H1 (cell line): ENCODE data around the gene HSPA12A. TPM values are rescaled to one million over a fixed set of nuclear protein-coding genes. Genes with fewer than 3 reads are reported as not detected.

ENCODE experiments used
- CTCF ChIA-PET: fragments of 300-600 bp; sonication (Branson Sonifier 250); formaldehyde crosslinking; loops from one replicate; lab custom pipeline; 2021; ENCODE audit not compliant: partially characterized antibody; lab: Charles Lee
- POLR2A ChIA-PET: fragments of 300-600 bp; sonication (Branson Sonifier 250); formaldehyde crosslinking; loops from one replicate; lab custom pipeline; 2021; ENCODE audit warnings: inconsistent platforms; ENCODE audit not compliant: partially characterized antibody; lab: Charles Lee
- DNase-seq, 2 experiments: peaks; one replicate each; pipeline versions ENCODE4 v3.0.0 to v3.0.0-alpha.2; 2010 to 2022; ENCODE audit warnings: low spot score in 2 of 2, low read depth in 1 of 2, mixed read lengths in 1 of 2
- FAIRE-seq: peaks from 2 replicates; lab custom pipeline; 2011; peaks lifted over from hg19 to GRCh38; lab: Jason Lieb, UNC
- H2AFZ ChIP-seq: 2 replicates; pipeline ENCODE4 v1.8.1; 2012; ENCODE audit warnings: low read length, inconsistent platforms
- H2AK5ac ChIP-seq: 2 replicates; pipeline ENCODE4 v1.6.1; 2013; ENCODE audit warnings: low read depth, low read length
- H2BK120ac ChIP-seq: replicated peaks from 2 replicates; pipeline ENCODE3; 2013; ENCODE audit warnings: low read depth, low read length, inconsistent platforms
- H2BK12ac ChIP-seq: 2 replicates; pipeline ENCODE4 v1.6.1; 2013; ENCODE audit warnings: low read depth, low read length
- H2BK15ac ChIP-seq: 2 replicates; pipeline ENCODE4 v1.6.1; 2013; ENCODE audit warnings: low read length
- H2BK20ac ChIP-seq: 2 replicates; pipeline ENCODE4 v1.6.1; 2013; ENCODE audit warnings: low read length
- H2BK5ac ChIP-seq: 2 replicates; pipeline ENCODE4 v1.6.1; 2013; ENCODE audit warnings: low read depth, low read length
- H3K14ac ChIP-seq: 2 replicates; pipeline ENCODE4 v1.6.1; 2013; ENCODE audit warnings: inconsistent platforms; ENCODE audit not compliant: insufficient read length
- H3K18ac ChIP-seq: 2 replicates; pipeline ENCODE4 v1.6.1; 2013; ENCODE audit warnings: low read length; ENCODE audit errors: extremely low read depth
- H3K23ac ChIP-seq: 2 replicates; pipeline ENCODE4 v1.6.1; 2013; ENCODE audit warnings: inconsistent platforms; ENCODE audit not compliant: insufficient read length
- H3K23me2 ChIP-seq: 2 replicates; pipeline ENCODE4 v1.6.1; 2013; ENCODE audit warnings: low read depth, low read length
- H3K27ac ChIP-seq: 2 replicates; pipeline ENCODE4 v1.6.1; 2011; ENCODE audit warnings: low read depth, low read length, inconsistent platforms
- H3K27me3 ChIP-seq, 4 experiments: replicated peaks in 1 of 4; 1 replicate in 1 of 4; 2 replicates in 3 of 4; pipeline versions ENCODE4 v1.6.1 to v1.8.1; 2011 to 2013; ENCODE audit warnings: low read length in 3 of 4, mild to moderate bottlenecking in 3 of 4, inconsistent platforms in 2 of 4, mixed read lengths in 2 of 4, moderate library complexity in 1 of 4; ENCODE audit not compliant: control insufficient read depth in 3 of 4, insufficient read depth in 3 of 4; ENCODE audit errors: extremely low read depth in 1 of 4
- H3K36me3 ChIP-seq, 4 experiments: 2 replicates each; pipeline versions ENCODE4 v1.6.1 to v1.8.1; 2011 to 2013; ENCODE audit warnings: mild to moderate bottlenecking in 4 of 4, low read length in 3 of 4, moderate library complexity in 2 of 4, control low read depth in 1 of 4, inconsistent platforms in 1 of 4; ENCODE audit not compliant: insufficient read depth in 4 of 4, control insufficient read depth in 2 of 4
- H3K4ac ChIP-seq: replicated peaks from 2 replicates; pipeline ENCODE3; 2013; ENCODE audit warnings: low read length, low read depth, mixed read lengths, inconsistent platforms; ENCODE audit not compliant: insufficient read length
- H3K4me1 ChIP-seq, 4 experiments: replicated peaks in 1 of 4; 1 replicate in 1 of 4; 2 replicates in 3 of 4; pipeline versions ENCODE4 v1.6.1 to v1.8.1; 2011 to 2013; ENCODE audit warnings: low read length in 3 of 4, inconsistent platforms in 2 of 4, mixed read lengths in 1 of 4; ENCODE audit not compliant: insufficient read depth in 4 of 4, control insufficient read depth in 3 of 4
- H3K4me2 ChIP-seq, 2 experiments: 2 replicates each; pipeline versions ENCODE4 v1.6.1 to v1.8.1; 2011 to 2013; ENCODE audit warnings: low read depth in 2 of 2, low read length in 2 of 2, control low read depth in 1 of 2, inconsistent platforms in 1 of 2, mild to moderate bottlenecking in 1 of 2; ENCODE audit not compliant: insufficient read depth in 1 of 2
- H3K4me3 ChIP-seq, 4 experiments: fragments of 200-600, 300-600 bp in 1 of 4; sonication (generic), shearing (Covaris generic), sonication (Bioruptor Twin) in 1 of 4; 2 replicates each; pipeline versions ENCODE4 v1.5.1 to v1.8.1; 2011 to 2016; ENCODE audit warnings: low read length in 4 of 4, low read depth in 3 of 4, control low read depth in 2 of 4, inconsistent platforms in 2 of 4, mild to moderate bottlenecking in 2 of 4, mixed read lengths in 1 of 4, moderate library complexity in 1 of 4; ENCODE audit not compliant: insufficient read depth in 2 of 4; ENCODE audit errors: extremely low read depth in 1 of 4
- H3K56ac ChIP-seq: replicated peaks from 2 replicates; pipeline ENCODE3; 2013; ENCODE audit warnings: low read depth, mild to moderate bottlenecking, mixed read lengths, low read length, inconsistent platforms; ENCODE audit not compliant: insufficient read length
- H3K79me1 ChIP-seq: 2 replicates; pipeline ENCODE4 v1.6.1; 2013; ENCODE audit warnings: low read depth, low read length, control low read depth
- H3K79me2 ChIP-seq, 2 experiments: 2 replicates each; pipeline versions ENCODE4 v1.6.1 to v1.8.1; 2012 to 2013; ENCODE audit warnings: low read length in 2 of 2, mild to moderate bottlenecking in 2 of 2, inconsistent platforms in 1 of 2; ENCODE audit not compliant: insufficient read depth in 2 of 2, control insufficient read depth in 1 of 2
- H3K9ac ChIP-seq, 4 experiments: replicated peaks in 1 of 4; 1 replicate in 1 of 4; 2 replicates in 3 of 4; pipeline versions ENCODE4 v1.6.1 to v1.8.1; 2011 to 2013; ENCODE audit warnings: low read depth in 3 of 4, low read length in 3 of 4, control low read depth in 2 of 4, mild to moderate bottlenecking in 2 of 4, moderate library complexity in 2 of 4, inconsistent platforms in 1 of 4; ENCODE audit errors: extremely low read depth in 1 of 4
- H3K9me3 ChIP-seq, 2 experiments: 2 replicates each; pipeline versions ENCODE4 v1.6.1 to v1.8.1; 2012 to 2013; ENCODE audit warnings: mild to moderate bottlenecking in 2 of 2, moderate library complexity in 2 of 2, control low read depth in 1 of 2, inconsistent platforms in 1 of 2, low read depth in 1 of 2, low read length in 1 of 2, mixed read lengths in 1 of 2; ENCODE audit not compliant: insufficient read depth in 2 of 2
- H4K20me1 ChIP-seq, 2 experiments: replicated peaks in 1 of 2; 2 replicates each; pipeline versions ENCODE3 to v1.8.1; 2011 to 2013; ENCODE audit warnings: inconsistent platforms in 2 of 2, low read length in 2 of 2, mild to moderate bottlenecking in 1 of 2; ENCODE audit not compliant: insufficient read depth in 2 of 2, control insufficient read depth in 1 of 2
- H4K5ac ChIP-seq: 2 replicates; pipeline ENCODE4 v1.6.1; 2013; ENCODE audit warnings: low read length, low read depth, mixed read lengths, inconsistent platforms; ENCODE audit not compliant: insufficient read length
- H4K8ac ChIP-seq: 2 replicates; pipeline ENCODE4 v1.8.0; 2013; ENCODE audit warnings: mild to moderate bottlenecking, moderate library complexity, low read length, inconsistent platforms; ENCODE audit not compliant: insufficient read depth; ENCODE audit errors: extremely low read depth
- H4K91ac ChIP-seq: replicated peaks from 2 replicates; pipeline ENCODE3; 2013; ENCODE audit warnings: low read length, mixed read lengths, inconsistent platforms; ENCODE audit not compliant: insufficient read length
- CTCF ChIP-seq, 3 experiments: IDR thresholded peaks; 1 replicate in 2 of 3; 2 replicates in 1 of 3; pipeline versions ENCODE4 v1.5.1 to v1.6.1; 2011; ENCODE audit warnings: low read length in 3 of 3, mild to moderate bottlenecking in 3 of 3, inconsistent platforms in 2 of 3, low read depth in 1 of 3, moderate library complexity in 1 of 3; ENCODE audit not compliant: insufficient read depth in 1 of 3; ENCODE audit errors: control extremely low read depth in 1 of 3
- KDM4A ChIP-seq: IDR thresholded peaks from one replicate; pipeline ENCODE4 v1.7.1; 2012; ENCODE audit warnings: low read depth, mild to moderate bottlenecking, moderate library complexity, low read length, inconsistent platforms; ENCODE audit not compliant: severe bottlenecking
- NANOG ChIP-seq: IDR thresholded peaks from 2 replicates; pipeline ENCODE4 v1.6.1; 2011; ENCODE audit warnings: low read length, low read depth, mild to moderate bottlenecking, inconsistent platforms; ENCODE audit not compliant: insufficient read depth, poor library complexity, severe bottlenecking
- WGBS, 2 experiments: shearing (Covaris generic) in 1 of 2; methylation state at CpG; one replicate each; pipeline versions ENCODE4 v1.1.6 to v1.1.7; 2013 to 2015; ENCODE audit warnings: low lambda C conversion rate in 2 of 2, mixed read lengths in 2 of 2, inconsistent platforms in 1 of 2, low coverage in 1 of 2, missing lambda C conversion rate in 1 of 2; ENCODE audit not compliant: insufficient replicate concordance in 2 of 2, insufficient coverage in 1 of 2, insufficient read length in 1 of 2; ENCODE audit errors: extremely low coverage in 1 of 2, missing lambda C conversion rate in 1 of 2; 5-methylcytosine and 5-hydroxymethylcytosine counted together
- polyA plus RNA-seq, 7 experiments: library from polyadenylated mRNA; depleted of rRNA in 3 of 7; stranded (reverse) in 5 of 7; unstranded in 2 of 7; fragments of >200 nt in 5 of 7; fragments of 200-250 nt in 2 of 7; gene quantifications; 1 replicate in 5 of 7; 2 replicates in 1 of 7; 4 replicates in 1 of 7; pipeline versions ENCODE4 v1.2.1 to v1.2.3, GENCODE V29; 2011 to 2013; ENCODE audit warnings: missing spikeins in 2 of 7, mixed read lengths in 2 of 7
- total RNA-seq: library from RNA; stranded (reverse); fragmentation: NEBNext Ultra II Directional; extraction: Animal tissue kit (Norgen Biotek cat#: 25700); gene quantifications from 2 replicates; pipeline ENCODE4 v1.2.1, GENCODE V29; 2021

HSPA12A gene
- total and polyA plus RNA-seq, 2 of the 8 experiments (the other 6 are each of a cell fraction or from before 2014, with no cell fraction given), result 3.1 to 6.9 TPM

GRCh38 chr10:116708391-116708821 lies 34.0 kb downstream of the HSPA12A start:
- Histone ChIP-seq H3K18ac (no peak overlapping the region), H3K23ac (no peak overlapping the region), H4K91ac (no peak overlapping the region), H3K9ac (no peak overlapping the region), H3K9me3 (no peaks in the 10 kb centered on the region), H4K20me1 (no peaks in the 10 kb centered on the region), H3K4me3 (no peak overlapping the region), H3K23me2 (no peaks in the 10 kb centered on the region), H4K8ac (no peak overlapping the region), H3K4me2 (no peak overlapping the region), H3K27me3 (no peaks in the 10 kb centered on the region), H4K5ac (no peak overlapping the region), H2BK5ac (no peak overlapping the region), H3K36me3 (no peaks in the 10 kb centered on the region), H3K4me1 (peaks cover 4 to 14% (median 10%) of the 10 kb centered on the region in 4 experiments), H3K79me2 (no peaks in the 10 kb centered on the region), H2BK12ac (no peak overlapping the region), H2BK20ac (0 out of 2 replicates have a peak overlapping the region, but pooled peaks have one; percentile 88), H2BK15ac (no peak overlapping the region), H3K27ac (no peak overlapping the region), H2AFZ (no peak overlapping the region), H3K14ac (no peak overlapping the region), H3K56ac (no peak overlapping the region), H2AK5ac (no peak overlapping the region), H3K4ac (no peak overlapping the region), H3K79me1 (no peaks in the 10 kb centered on the region), H2BK120ac (no peak overlapping the region)
- CTCF ChIA-PET, result no interaction called here
- DNase-seq (no peak), FAIRE-seq (no peak)
- TF ChIP-seq CTCF (IDR thresholded peaks at IDR 0.05; ENCODE audit: control extremely low read depth in 1 of 3, insufficient read depth in 1 of 3, low read depth in 1 of 3, low read length in 3 of 3) (no peak), KDM4A (no peak), NANOG (no peak)
- WGBS, 2 experiments, result 83% methylated on average over 2 of the region's 2 CpGs; no CpG with 5 or more reads in 1 of the 2 experiments
- POLR2A ChIA-PET, result no interaction called here
